Brain microvascular endothelial cell (primary cell): ENCODE measurements around the gene MAN2A1.

Experiments used
- DNase-seq: peaks from one replicate; pipeline ENCODE4 v3.0.0-alpha.2; 2020
- H3K27ac ChIP-seq: fragments of 250-450 bp; sonication (Bioruptor Pico); 2 replicates; pipeline ENCODE4 v1.5.1; 2020; ENCODE audit warnings: mild to moderate bottlenecking, moderate library complexity
- H3K27me3 ChIP-seq: fragments of 250-450 bp; sonication (Bioruptor Pico); replicated peaks from 2 replicates; pipeline ENCODE4 v1.5.1; 2020; ENCODE audit warnings: mild to moderate bottlenecking
- H3K36me3 ChIP-seq: fragments of 250-450 bp; sonication (Bioruptor Pico); replicated peaks from 2 replicates; pipeline ENCODE4 v1.5.1; 2020; ENCODE audit warnings: mild to moderate bottlenecking
- H3K4me3 ChIP-seq: 2 replicates; pipeline ENCODE4 v1.5.1; 2011; ENCODE audit warnings: low read depth, mild to moderate bottlenecking, control low read depth, low read length, moderate library complexity
- in situ Hi-C: cut with HindIII; loops from 2 replicates; pipeline ENCODE4 v1.10.0; 2017; ENCODE audit warnings: low sequenced_read_pairs, low pct_ligation_motif_present
- TF ChIP-seq, protein P1 (sequence below): IDR thresholded peaks from 2 replicates; pipeline ENCODE4 v1.5.1; 2011; ENCODE audit warnings: low read depth, mild to moderate bottlenecking, moderate library complexity, low read length, control low read depth, inconsistent platforms; ENCODE audit errors: missing control alignments

Gene MAN2A1

DNA sequence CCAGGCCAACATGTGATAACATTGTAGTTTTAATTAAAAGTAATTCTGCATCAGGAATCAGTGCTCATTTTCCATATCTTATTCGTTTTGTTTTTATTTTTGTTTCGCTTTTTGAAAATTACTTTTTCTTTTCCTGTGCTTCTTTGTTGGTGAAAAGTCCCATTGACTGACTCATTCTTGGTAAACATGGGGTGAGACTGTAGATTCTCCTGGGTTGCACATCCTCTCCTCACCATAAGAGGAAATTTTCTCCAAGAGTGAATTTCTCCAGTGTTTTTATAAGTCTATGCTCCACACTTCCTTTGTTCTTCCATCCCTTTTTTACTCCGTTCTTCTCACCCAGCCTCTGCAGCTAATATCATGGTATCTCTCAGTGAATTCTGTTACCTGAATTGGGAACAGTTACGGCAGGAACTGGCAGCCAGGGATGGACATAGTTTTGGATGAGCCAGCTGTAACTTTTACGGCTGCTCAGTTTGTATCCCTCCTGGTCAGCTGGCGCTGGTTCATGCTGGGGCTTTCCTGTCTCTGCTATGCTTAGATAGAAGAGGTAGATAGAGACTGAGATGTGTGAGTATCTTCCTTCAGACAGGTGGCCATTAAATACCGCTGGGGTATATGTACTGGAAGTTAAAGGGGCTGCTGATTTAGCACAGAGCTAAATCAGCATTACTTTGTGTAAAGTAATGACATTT lies 80.0 kb downstream of the MAN2A1 start:
- Histone ChIP-seq H3K36me3 (peaks cover 5% of the 10 kb centered on the region), H3K27ac (no peak overlapping the region), H3K27me3 (no peaks in the 10 kb centered on the region), H3K4me3 (no peak overlapping the region)
- in situ Hi-C loops = no loop called here
- TF ChIP-seq, protein P1, sequence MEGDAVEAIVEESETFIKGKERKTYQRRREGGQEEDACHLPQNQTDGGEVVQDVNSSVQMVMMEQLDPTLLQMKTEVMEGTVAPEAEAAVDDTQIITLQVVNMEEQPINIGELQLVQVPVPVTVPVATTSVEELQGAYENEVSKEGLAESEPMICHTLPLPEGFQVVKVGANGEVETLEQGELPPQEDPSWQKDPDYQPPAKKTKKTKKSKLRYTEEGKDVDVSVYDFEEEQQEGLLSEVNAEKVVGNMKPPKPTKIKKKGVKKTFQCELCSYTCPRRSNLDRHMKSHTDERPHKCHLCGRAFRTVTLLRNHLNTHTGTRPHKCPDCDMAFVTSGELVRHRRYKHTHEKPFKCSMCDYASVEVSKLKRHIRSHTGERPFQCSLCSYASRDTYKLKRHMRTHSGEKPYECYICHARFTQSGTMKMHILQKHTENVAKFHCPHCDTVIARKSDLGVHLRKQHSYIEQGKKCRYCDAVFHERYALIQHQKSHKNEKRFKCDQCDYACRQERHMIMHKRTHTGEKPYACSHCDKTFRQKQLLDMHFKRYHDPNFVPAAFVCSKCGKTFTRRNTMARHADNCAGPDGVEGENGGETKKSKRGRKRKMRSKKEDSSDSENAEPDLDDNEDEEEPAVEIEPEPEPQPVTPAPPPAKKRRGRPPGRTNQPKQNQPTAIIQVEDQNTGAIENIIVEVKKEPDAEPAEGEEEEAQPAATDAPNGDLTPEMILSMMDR = no peak
- no peak for DNase-seq

DNA sequence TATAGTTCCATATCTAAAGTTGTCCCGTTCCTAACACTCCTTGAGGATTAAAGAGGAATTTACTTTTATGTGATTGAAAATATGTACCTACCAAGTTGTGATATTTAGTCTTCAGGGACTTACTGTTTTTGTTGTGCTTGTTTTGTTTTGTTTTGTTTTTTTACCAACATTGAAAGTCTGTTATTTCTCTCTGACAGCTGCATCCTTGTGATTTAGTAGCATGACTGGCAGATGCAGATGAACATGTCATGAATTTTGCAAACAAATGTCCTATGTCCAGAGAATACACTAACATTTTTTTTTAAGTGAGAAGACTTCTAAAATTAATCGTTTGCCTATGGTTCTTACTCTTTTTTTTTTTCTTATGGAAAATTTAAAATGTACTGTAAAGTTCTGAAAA lies 85.4 kb downstream of the MAN2A1 start:
- DNase-seq = no peak
- TF ChIP-seq, protein P1 = no peak
- H3K27ac ChIP-seq = no peak overlapping the region
- peaks cover 5% of the 10 kb centered on the region for H3K36me3 ChIP-seq
- no peak overlapping the region for H3K4me3 ChIP-seq
- in situ Hi-C loops = no loop called here
- no peaks in the 10 kb centered on the region for H3K27me3 ChIP-seq

DNA sequence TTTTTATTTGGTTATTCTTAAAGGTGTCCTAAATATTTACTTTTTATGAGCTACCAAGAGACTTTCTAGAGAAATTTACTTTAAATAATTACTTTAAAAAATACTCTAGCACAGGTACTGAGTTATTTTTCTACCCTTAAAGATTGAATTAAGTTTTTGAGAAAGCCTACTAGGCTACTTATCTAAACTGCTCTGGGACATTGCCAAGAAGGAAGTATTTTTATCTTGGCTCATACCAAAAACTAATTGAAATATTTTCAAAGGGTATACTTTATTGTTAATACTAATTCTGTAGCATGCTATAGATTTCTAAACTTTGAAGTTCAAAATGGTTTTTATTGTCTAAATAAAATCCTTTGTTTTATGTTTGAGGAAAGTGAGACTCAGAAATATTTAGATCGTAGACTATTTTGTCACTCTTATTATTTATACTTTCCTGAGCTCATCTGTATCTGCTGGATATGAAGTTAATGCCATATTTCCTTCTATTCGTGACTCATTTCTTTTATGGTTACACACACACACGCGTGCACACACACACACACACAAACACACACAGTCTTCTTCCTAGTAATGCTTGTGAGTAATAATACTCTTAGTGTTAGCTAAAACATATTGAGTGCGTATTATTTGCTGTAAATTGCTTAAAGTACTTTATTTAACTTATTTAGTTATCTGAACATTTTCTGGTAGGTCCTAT lies 89.5 kb downstream of the MAN2A1 start:
- Histone ChIP-seq H3K27me3 (no peaks in the 10 kb centered on the region), H3K27ac (no peak overlapping the region), H3K36me3 (no peaks in the 10 kb centered on the region), H3K4me3 (no peak overlapping the region)
- in situ Hi-C loops = no loop called here
- TF ChIP-seq, protein P1 = no peak
- DNase-seq = no peak

DNA sequence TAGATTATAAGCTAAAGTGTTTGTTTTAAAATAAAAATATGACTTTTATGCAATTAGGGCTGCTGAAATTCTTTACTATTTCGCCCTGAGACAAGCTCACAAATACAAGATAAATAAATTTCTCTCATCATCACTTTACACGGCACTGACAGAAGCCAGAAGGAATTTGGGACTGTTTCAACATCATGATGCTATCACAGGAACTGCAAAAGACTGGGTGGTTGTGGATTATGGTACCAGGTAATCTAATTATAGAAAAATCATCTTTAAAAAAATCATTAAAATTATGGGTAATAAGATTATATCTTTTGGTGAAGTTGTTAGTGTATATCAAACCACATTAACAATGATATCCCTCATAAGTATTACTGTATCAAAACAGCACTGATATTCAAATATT lies 95.0 kb downstream of the MAN2A1 start:
- Histone ChIP-seq H3K27ac (no peak overlapping the region), H3K4me3 (no peak overlapping the region), H3K36me3 (peaks cover 2% of the 10 kb centered on the region), H3K27me3 (no peaks in the 10 kb centered on the region)
- in situ Hi-C loops = no loop called here
- TF ChIP-seq, protein P1 = no peak
- DNase-seq = no peak

DNA sequence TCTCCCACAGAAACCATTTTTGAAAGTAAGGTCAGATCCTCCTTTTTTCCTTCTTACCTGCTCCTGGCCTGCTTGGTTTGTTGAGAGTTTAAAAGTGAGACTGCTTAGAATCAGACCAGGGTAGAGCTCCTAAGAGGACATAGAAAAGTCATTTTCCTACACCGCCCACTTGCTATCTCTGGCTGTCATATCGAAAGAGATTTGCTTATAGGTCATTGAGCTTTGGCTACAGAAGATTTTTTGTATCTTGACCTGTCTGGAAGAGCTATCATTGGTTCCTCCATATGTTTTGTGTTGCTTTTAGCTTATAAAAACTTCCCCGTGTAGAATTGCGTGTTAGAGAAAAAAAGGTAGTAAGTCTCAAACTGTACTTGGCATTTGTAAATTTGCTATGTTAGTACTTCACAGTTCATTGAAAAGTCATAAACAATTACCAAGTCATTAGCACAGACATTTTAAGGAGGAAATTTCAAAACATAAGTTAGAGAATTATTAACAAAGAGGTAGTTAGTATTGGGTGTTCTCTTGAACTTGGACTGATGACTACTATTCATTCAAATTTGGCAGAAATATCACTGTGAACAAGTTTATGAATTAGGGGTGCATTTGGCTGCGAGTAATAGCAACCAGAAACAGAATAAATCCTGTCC lies 96.6 kb downstream of the MAN2A1 start:
- TF ChIP-seq, protein P1 = no peak
- Histone ChIP-seq H3K27ac (no peak overlapping the region), H3K4me3 (no peak overlapping the region), H3K36me3 (peaks cover 2% of the 10 kb centered on the region), H3K27me3 (no peaks in the 10 kb centered on the region)
- in situ Hi-C loops = no loop called here
- no peak for DNase-seq
